ENCODE data around the gene MYO1E. TPM values are rescaled to one million over a fixed set of nuclear protein-coding genes. Genes with fewer than 3 reads are reported as not detected.

MYO1E gene
- total RNA-seq, 2 experiments from 2014 or later = 90.4 to 101 TPM

GRCh38 chr15:59096429-59096828, 276.2 kb downstream of the MYO1E start:
- Mint-ChIP-seq H3K9me3 (ENCODE audit: insufficient read depth) (no peaks in the 10 kb centered on the region), H3K27me3 (ENCODE audit: low read depth) (no peaks in the 10 kb centered on the region), H3K36me3 (ENCODE audit: low read depth) (peaks cover 42% of the 10 kb centered on the region), H3K4me1 (ENCODE audit: low read depth) (peaks cover 23% of the 10 kb centered on the region), H3K27ac (no peak overlapping the region), H3K4me3 (no peak overlapping the region)
- CTCF ChIA-PET = interaction anchor here (1.8 kb wide), 1 partner anchor 8 kb away, joined by 6 read pairs; no protein-coding TSS in a partner anchor
- POLR2A ChIA-PET = no interaction called here
- DNase-seq (no peak), ATAC-seq (no peak)

DNA sequence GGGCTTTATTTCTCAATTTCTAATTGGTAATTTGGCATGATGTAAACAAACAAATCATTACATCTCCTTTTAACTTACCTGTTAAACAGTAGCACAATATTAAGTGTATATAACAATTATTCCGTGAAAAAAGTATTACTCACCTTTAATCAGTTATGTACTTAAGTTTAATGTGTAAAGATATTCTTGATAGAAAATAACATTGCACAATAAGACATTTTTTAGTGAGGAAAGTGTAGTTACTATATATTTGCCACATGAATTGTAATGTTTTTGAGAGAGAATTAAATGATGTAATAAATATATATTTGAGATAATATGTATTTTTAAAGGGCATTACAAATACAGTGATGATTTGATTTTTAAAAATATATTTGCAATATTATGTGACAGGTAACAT, 278.6 kb downstream of the MYO1E start:
- H3K4me3 Mint-ChIP-seq = no peak overlapping the region
- H3K36me3 Mint-ChIP-seq (ENCODE audit: low read depth) = peaks cover 40% of the 10 kb centered on the region
- no peaks in the 10 kb centered on the region for H3K27me3 Mint-ChIP-seq (ENCODE audit: low read depth)
- H3K27ac Mint-ChIP-seq = no peak overlapping the region
- H3K4me1 Mint-ChIP-seq (ENCODE audit: low read depth) = peaks cover 9% of the 10 kb centered on the region
- no peaks in the 10 kb centered on the region for H3K9me3 Mint-ChIP-seq (ENCODE audit: insufficient read depth)
- DNase-seq = no peak
- ChIA-PET CTCF (no interaction called here), POLR2A (no interaction called here)
- no peak for ATAC-seq

DNA sequence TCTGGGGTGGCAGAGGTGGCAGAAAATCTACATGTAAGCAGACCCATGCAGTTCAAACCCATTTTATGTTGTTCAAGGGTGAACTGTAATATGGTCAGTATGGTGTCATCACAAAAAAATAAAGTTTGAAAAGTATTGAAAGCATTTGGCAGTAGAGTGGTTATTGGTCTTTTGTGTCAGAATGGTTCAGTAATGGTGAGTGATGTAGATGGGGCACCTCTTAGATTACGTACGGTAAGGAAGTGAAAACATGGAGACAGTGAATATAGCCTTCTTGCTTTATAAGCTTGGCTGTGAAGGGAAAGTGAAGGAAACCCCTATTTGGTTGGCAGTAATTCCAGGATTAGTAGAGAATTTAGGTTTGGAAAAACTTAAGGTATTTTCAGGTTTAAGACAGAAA, 284.9 kb downstream of the MYO1E start:
- no peak for ATAC-seq
- no peak for DNase-seq
- H3K27me3 Mint-ChIP-seq (ENCODE audit: low read depth) = no peaks in the 10 kb centered on the region
- H3K27ac Mint-ChIP-seq = no peak overlapping the region
- ChIA-PET CTCF (interaction anchor here (1.0 to 1.9 kb wide), 2 partner anchors 10 to 159 kb away, joined by 3 to 6 read pairs; no protein-coding TSS in a partner anchor), POLR2A (no interaction called here)
- peaks cover 44% of the 10 kb centered on the region for H3K36me3 Mint-ChIP-seq (ENCODE audit: low read depth)
- H3K4me1 Mint-ChIP-seq (ENCODE audit: low read depth) = no peaks in the 10 kb centered on the region
- H3K4me3 Mint-ChIP-seq = no peak overlapping the region
- no peaks in the 10 kb centered on the region for H3K9me3 Mint-ChIP-seq (ENCODE audit: insufficient read depth)

Small RNAs within 50 kb of the gene (microRNA-seq; reads per million reads assigned to microRNA genes)
- gene MIR2116 = 8.6 reads per million, percentile 18 among the genes with 10 or more reads in this experiment

Other genes with a start within 250 kb of the MYO1E start
- gene LDHAL6B, start 166.0 kb downstream of the MYO1E start, total RNA-seq = not detected
- gene FAM81A, start 65.3 kb upstream of the MYO1E start, total RNA-seq = 1 to 10 TPM; 4.6 to 4.7 TPM
- gene GCNT3, start 238.9 kb upstream of the MYO1E start, total RNA-seq = not detected

All from activated CD8-positive, alpha-beta T cell treated with anti-CD3 and anti-CD28 coated beads, Interleukin-2, amount 10 ng/mL, durations not matched to agents 7 days and 5 days (primary cell).